CD4-positive, alpha-beta memory T cell (primary cell): ENCODE data around the gene MAP3K20. TPM values are rescaled to one million over a fixed set of nuclear protein-coding genes. Genes with fewer than 3 reads are reported as not detected.
"Not testable (repeated sequence)": the region's sequence is repeated elsewhere in the genome, so short reads cannot be mapped to it uniquely, and the experiment has no call there.

Experiments used
- CTCF ChIA-PET: fragments of 350-600 bp; sonication (Branson Sonifier 250); formaldehyde crosslinking; loops from one replicate; lab custom pipeline; 2021; ENCODE audit warnings: inconsistent platforms; ENCODE audit not compliant: partially characterized antibody; lab: Charles Lee
- POLR2A ChIA-PET: fragments of 350-600 bp; sonication (Branson Sonifier 250); formaldehyde crosslinking; loops from one replicate; lab custom pipeline; 2021; ENCODE audit not compliant: partially characterized antibody; lab: Charles Lee
- DNase-seq, 5 donors: peaks; one replicate each; pipeline versions ENCODE4 v3.0.0 to v3.0.0-alpha.2; 2020 to 2022; ENCODE audit warnings: mixed read lengths in 1 of 5
- H3K27ac ChIP-seq: one replicate; pipeline ENCODE4 v1.7.0; 2013; ENCODE audit warnings: low read depth, low read length
- H3K27me3 ChIP-seq: 2 replicates; pipeline ENCODE4 v1.7.0; 2013; ENCODE audit warnings: mild to moderate bottlenecking, low read length, moderate library complexity; ENCODE audit not compliant: insufficient read depth
- H3K36me3 ChIP-seq: 2 replicates; pipeline ENCODE4 v1.7.0; 2013; ENCODE audit warnings: mild to moderate bottlenecking, low read length, moderate library complexity; ENCODE audit not compliant: insufficient read depth
- H3K4me1 ChIP-seq: 2 replicates; pipeline ENCODE4 v1.7.0; 2013; ENCODE audit warnings: mild to moderate bottlenecking, low read length, moderate library complexity; ENCODE audit not compliant: insufficient read depth
- H3K4me3 ChIP-seq, 2 donors: one replicate each; pipeline ENCODE4 v1.7.0; 2013; ENCODE audit warnings: low read length in 2 of 2, mild to moderate bottlenecking in 1 of 2
- H3K9me3 ChIP-seq, 2 donors: one replicate each; pipeline ENCODE4 v1.7.0; 2013; ENCODE audit warnings: low read length in 2 of 2, control low read depth in 1 of 2; ENCODE audit not compliant: control insufficient read depth in 1 of 2
- H3K27ac Mint-ChIP-seq, 7 donors: one replicate each; pipeline ENCODE4 v1.8.0; 2020 to 2021; ENCODE audit warnings: mixed read lengths in 7 of 7, mild to moderate bottlenecking in 6 of 7, inconsistent platforms in 3 of 7, moderate library complexity in 3 of 7
- H3K27me3 Mint-ChIP-seq, 2 donors: one replicate each; pipeline ENCODE4 v1.8.0; 2020 to 2021; ENCODE audit warnings: mixed read lengths in 2 of 2
- H3K36me3 Mint-ChIP-seq, 2 donors: one replicate each; pipeline ENCODE4 v1.8.0; 2020 to 2021; ENCODE audit warnings: mixed read lengths in 2 of 2, inconsistent platforms in 1 of 2, mild to moderate bottlenecking in 1 of 2
- H3K4me1 Mint-ChIP-seq, 4 donors: one replicate each; pipeline ENCODE4 v1.8.0; 2020 to 2021; ENCODE audit warnings: mixed read lengths in 4 of 4, mild to moderate bottlenecking in 1 of 4
- H3K4me3 Mint-ChIP-seq, 8 donors: one replicate each; pipeline ENCODE4 v1.8.0; 2020 to 2021; ENCODE audit warnings: mixed read lengths in 8 of 8, mild to moderate bottlenecking in 7 of 8, moderate library complexity in 6 of 8, inconsistent platforms in 3 of 8
- H3K9me3 Mint-ChIP-seq, 8 donors: one replicate each; pipeline ENCODE4 v1.8.0; 2020 to 2021; ENCODE audit warnings: mixed read lengths in 8 of 8, mild to moderate bottlenecking in 5 of 8, inconsistent platforms in 3 of 8, moderate library complexity in 1 of 8
- intact Hi-C: fragments of 100-400 bp; cut with micrococcal nuclease; formaldehyde crosslinking; loops from one replicate; pipeline ENCODE4 v1.15.1; 2023
- polyA plus RNA-seq, 2 donors: library from polyadenylated mRNA; unstranded; fragments of 300-500 nt; fragmentation: Illumina TruSeq; gene quantifications; one replicate each; pipeline ENCODE4 v1.2.3, GENCODE V29; 2021
- total RNA-seq, 2 experiments: library from RNA; stranded (reverse); gene quantifications; one replicate each; pipeline ENCODE4 v1.2.3, GENCODE V29; 2021

Gene MAP3K20
- total and polyA plus RNA-seq, 4 experiments from 2014 or later: 0.67 to 2.5 (median 0.82) TPM

GRCh38 chr2:173161040-173161439 is 85.4 kb downstream of the MAP3K20 start:
- no peaks in the 10 kb centered on the region for H3K4me1 Mint-ChIP-seq
- intact Hi-C loops: no loop called here
- Histone ChIP-seq H3K4me3 (no peak overlapping the region), H3K27ac (no peak overlapping the region), H3K27me3 (no peaks in the 10 kb centered on the region), H3K36me3 (no peaks in the 10 kb centered on the region), H3K4me1 (no peaks in the 10 kb centered on the region), H3K9me3 (no peaks in the 10 kb centered on the region)
- H3K4me3 Mint-ChIP-seq: no peak overlapping the region
- H3K27ac Mint-ChIP-seq: no peak overlapping the region
- POLR2A ChIA-PET: no interaction called here
- peaks cover 0 to 3% of the 10 kb centered on the region in 2 donors for H3K27me3 Mint-ChIP-seq
- peaks cover 0 to 1% (median 0%) of the 10 kb centered on the region in 8 donors for H3K9me3 Mint-ChIP-seq
- H3K36me3 Mint-ChIP-seq: no peaks in the 10 kb centered on the region
- CTCF ChIA-PET: interaction anchor here (1.1 kb wide), 1 partner anchor 47 kb away, joined by 3 read pairs; no protein-coding TSS in a partner anchor
- no peak for DNase-seq

- Histone ChIP-seq H3K27me3 (no peaks in the 10 kb centered on the region), H3K36me3 (no peaks in the 10 kb centered on the region), H3K27ac (no peak overlapping the region), H3K9me3 (no peaks in the 10 kb centered on the region), H3K4me1 (no peaks in the 10 kb centered on the region), H3K4me3 (no peak overlapping the region)
- intact Hi-C loops: no loop called here
- no peaks in the 10 kb centered on the region for H3K4me1 Mint-ChIP-seq
- no peaks in the 10 kb centered on the region for H3K9me3 Mint-ChIP-seq
- no peaks in the 10 kb centered on the region for H3K36me3 Mint-ChIP-seq
- CTCF ChIA-PET: interaction anchor here (1.1 kb wide), 1 partner anchor 47 kb away, joined by 3 read pairs; no protein-coding TSS in a partner anchor
- DNase-seq: no peak
- H3K27ac Mint-ChIP-seq: no peak overlapping the region
- H3K4me3 Mint-ChIP-seq: no peak overlapping the region
- POLR2A ChIA-PET: no interaction called here
- peaks cover 0 to 3% of the 10 kb centered on the region in 2 donors for H3K27me3 Mint-ChIP-seq
Measured at GRCh38 chr2:173161507-173161906, 85.9 kb downstream of the MAP3K20 start.

- CTCF ChIA-PET, H3K36me3 Mint-ChIP-seq: not testable (repeated sequence)
Measured at GRCh38 chr2:173163357-173163756, 87.7 kb downstream of the MAP3K20 start.

GRCh38 chr2:173164396-173164795 is 88.8 kb downstream of the MAP3K20 start:
- Mint-ChIP-seq H3K4me1 (no peaks in the 10 kb centered on the region), H3K9me3 (no peaks in the 10 kb centered on the region), H3K27me3 (peaks cover 0 to 3% of the 10 kb centered on the region in 2 donors), H3K27ac (no peak overlapping the region), H3K4me3 (no peak overlapping the region), H3K36me3 (no peaks in the 10 kb centered on the region)
- intact Hi-C loops: no loop called here
- Histone ChIP-seq H3K4me3 (no peak overlapping the region), H3K27me3 (no peaks in the 10 kb centered on the region), H3K9me3 (no peaks in the 10 kb centered on the region), H3K36me3 (no peaks in the 10 kb centered on the region), H3K4me1 (no peaks in the 10 kb centered on the region), H3K27ac (no peak overlapping the region)
- ChIA-PET CTCF (no interaction called here), POLR2A (no interaction called here)
- DNase-seq: no peak

More at GRCh38 chr2:173163357-173163756, 87.7 kb downstream of the MAP3K20 start:
- H3K36me3 ChIP-seq, H3K27me3 Mint-ChIP-seq, H3K27ac ChIP-seq, H3K4me3 Mint-ChIP-seq, intact Hi-C loops, POLR2A ChIA-PET, H3K9me3 ChIP-seq, H3K4me1 Mint-ChIP-seq, H3K4me3 ChIP-seq, H3K4me1 ChIP-seq, H3K27ac Mint-ChIP-seq, DNase-seq, H3K27me3 ChIP-seq, H3K9me3 Mint-ChIP-seq: not testable (repeated sequence)

- ChIA-PET POLR2A (no interaction called here), CTCF (interaction anchor here (1.5 kb wide), 1 partner anchor 10 kb away, joined by 4 read pairs; no protein-coding TSS in a partner anchor)
- H3K4me3 Mint-ChIP-seq: no peak overlapping the region
- peaks cover 0 to 1% of the 10 kb centered on the region in 2 donors for H3K27me3 Mint-ChIP-seq
- intact Hi-C loops: no loop called here
- no peak overlapping the region for H3K27ac ChIP-seq
- H3K27me3 ChIP-seq: no peaks in the 10 kb centered on the region
- H3K36me3 ChIP-seq: no peaks in the 10 kb centered on the region
- H3K4me3 ChIP-seq: no peak overlapping the region
- no peaks in the 10 kb centered on the region for H3K4me1 ChIP-seq
- H3K4me1 Mint-ChIP-seq: no peaks in the 10 kb centered on the region
- H3K9me3 Mint-ChIP-seq: no peaks in the 10 kb centered on the region
- no peak for DNase-seq
- H3K9me3 ChIP-seq: no peaks in the 10 kb centered on the region
- H3K36me3 Mint-ChIP-seq: no peaks in the 10 kb centered on the region
- H3K27ac Mint-ChIP-seq: no peak overlapping the region
Measured at GRCh38 chr2:173165443-173166238, 90.0 kb downstream of the MAP3K20 start.

- peaks cover 0 to 3% (median 0%) of the 10 kb centered on the region in 8 donors for H3K9me3 Mint-ChIP-seq
- H3K27me3 Mint-ChIP-seq: peaks cover 0 to 2% of the 10 kb centered on the region in 2 donors
- Histone ChIP-seq H3K9me3 (no peaks in the 10 kb centered on the region), H3K36me3 (no peaks in the 10 kb centered on the region), H3K4me3 (no peak overlapping the region), H3K4me1 (no peaks in the 10 kb centered on the region), H3K27ac (no peak overlapping the region), H3K27me3 (no peaks in the 10 kb centered on the region)
- H3K4me3 Mint-ChIP-seq: no peak overlapping the region
- no peak for DNase-seq
- ChIA-PET POLR2A (no interaction called here), CTCF (no interaction called here)
- H3K27ac Mint-ChIP-seq: no peak overlapping the region
- intact Hi-C loops: no loop called here
- H3K36me3 Mint-ChIP-seq: no peaks in the 10 kb centered on the region
- H3K4me1 Mint-ChIP-seq: no peaks in the 10 kb centered on the region
Measured at GRCh38 chr2:173171321-173171720, 95.7 kb downstream of the MAP3K20 start.

- CTCF ChIA-PET: no interaction called here
Measured at GRCh38 chr2:173171924-173172643, 96.4 kb downstream of the MAP3K20 start.

More at GRCh38 chr2:173171924-173172643, 96.4 kb downstream of the MAP3K20 start:
- Histone ChIP-seq H3K27me3 (no peaks in the 10 kb centered on the region), H3K36me3 (no peaks in the 10 kb centered on the region), H3K4me3 (no peak overlapping the region), H3K4me1 (no peaks in the 10 kb centered on the region), H3K27ac (no peak overlapping the region), H3K9me3 (no peaks in the 10 kb centered on the region)
- peaks cover 0 to 3% (median 0%) of the 10 kb centered on the region in 8 donors for H3K9me3 Mint-ChIP-seq
- intact Hi-C loops: no loop called here
- H3K4me1 Mint-ChIP-seq: no peaks in the 10 kb centered on the region
- H3K4me3 Mint-ChIP-seq: no peak overlapping the region
- no peak for DNase-seq
- H3K27me3 Mint-ChIP-seq: peaks cover 0 to 2% of the 10 kb centered on the region in 2 donors
- H3K27ac Mint-ChIP-seq: no peak overlapping the region
- POLR2A ChIA-PET: no interaction called here
- no peaks in the 10 kb centered on the region for H3K36me3 Mint-ChIP-seq
